HCT116 (cell line): ENCODE results near the gene SHF. TPM values are rescaled to one million over a fixed set of nuclear protein-coding genes. Genes with fewer than 3 reads are reported as not detected.

ENCODE experiments used
- ATAC-seq: fragments of 200-7000 bp; cut with Tn5 transposase; 2 replicates; pipeline ENCODE4 v1.9.1; 2020; ENCODE audit warnings: mild to moderate bottlenecking, moderate library complexity
- BruUV-seq: library from RNA; stranded (reverse); fragments of 400-500 nt; replicated peaks from 2 replicates; lab custom pipeline; 2021; lab: Mats Ljungman, UMichigan
- CTCF ChIA-PET: fragments of 300-600 bp; sonication (Branson Sonifier 250); formaldehyde crosslinking; loops from one replicate; lab custom pipeline; 2021; ENCODE audit warnings: antibody characterized with exemption; lab: Charles Lee
- POLR2A ChIA-PET: fragments of 300-600, 350-600 bp; sonication (Branson Sonifier 250); formaldehyde crosslinking; loops from one replicate; lab custom pipeline; 2021; ENCODE audit warnings: antibody characterized with exemption; lab: Charles Lee
- RAD21 ChIA-PET, 2 experiments: fragments of 300-600 bp; sonication (Branson Sonifier 250); formaldehyde crosslinking; loops; one replicate each; lab custom pipeline; 2023; ENCODE audit warnings: low total read pairs in 2 of 2; ENCODE audit not compliant: uncharacterized antibody in 2 of 2, unreplicated experiment in 2 of 2, low non-redundant PET in 1 of 2; lab: Charles Lee
- DNase-seq: peaks from one replicate; pipeline ENCODE4 v3.0.0-alpha.2; 2010; ENCODE audit warnings: low read depth, low spot score
- H2AFZ ChIP-seq: fragments of 200-600 bp; shearing (Covaris generic), sonication (generic); 2 replicates; pipeline ENCODE4 v1.6.1; 2017; ENCODE audit warnings: low read depth, mixed run types, mixed read lengths, antibody characterized with exemption, low read length; ENCODE audit not compliant: poor library complexity, severe bottlenecking
- H3K27ac ChIP-seq: 2 replicates; pipeline ENCODE4 v1.5.1; 2012; ENCODE audit warnings: low read depth, low read length
- H3K27me3 ChIP-seq: fragments of 200-600 bp; sonication (generic); 2 replicates; pipeline ENCODE4 v1.6.1; 2016; ENCODE audit warnings: mixed run types, low read length, mixed read lengths; ENCODE audit not compliant: insufficient read depth
- H3K36me3 ChIP-seq, 2 experiments: fragments of 200-500 bp in 1 of 2; fragments of 200-600 bp in 1 of 2; sonication (Bioruptor generic) in 1 of 2; sonication (generic) in 1 of 2; 2 replicates each; pipeline versions ENCODE4 v1.5.1 to v1.6.1; 2014 to 2016; ENCODE audit warnings: low read length in 2 of 2, inconsistent platforms in 1 of 2, mixed read lengths in 1 of 2, mixed run types in 1 of 2; ENCODE audit not compliant: insufficient read depth in 2 of 2, control insufficient read depth in 1 of 2
- H3K4me1 ChIP-seq, 2 experiments: fragments of 200-600 bp in 1 of 2; sonication (generic) in 1 of 2; 2 replicates each; pipeline versions ENCODE4 v1.5.1 to v1.6.1; 2012 to 2017; ENCODE audit warnings: low read length in 2 of 2, inconsistent platforms in 1 of 2, mild to moderate bottlenecking in 1 of 2, mixed read lengths in 1 of 2, mixed run types in 1 of 2, moderate library complexity in 1 of 2; ENCODE audit not compliant: insufficient read depth in 2 of 2, control insufficient read depth in 1 of 2
- H3K4me2 ChIP-seq: fragments of 200-600 bp; sonication (generic); 2 replicates; pipeline ENCODE4 v1.6.1; 2017; ENCODE audit warnings: mixed run types, low read length, mixed read lengths
- H3K4me3 ChIP-seq, 2 experiments: fragments of 200-600 bp in 1 of 2; sonication (generic) in 1 of 2; replicated peaks in 1 of 2; 2 replicates each; pipeline ENCODE4 v1.5.1; 2011 to 2016; ENCODE audit warnings: low read length in 2 of 2, control low read depth in 1 of 2, low read depth in 1 of 2, mild to moderate bottlenecking in 1 of 2, mixed read lengths in 1 of 2, mixed run types in 1 of 2
- H3K79me2 ChIP-seq: fragments of 200-600 bp; sonication (generic); 2 replicates; pipeline ENCODE4 v1.6.1; 2017; ENCODE audit warnings: mild to moderate bottlenecking, mixed run types, low read length, moderate library complexity, mixed read lengths; ENCODE audit not compliant: insufficient read depth
- H3K9ac ChIP-seq: fragments of 200-600 bp; sonication (generic); 2 replicates; pipeline ENCODE4 v1.6.1; 2016; ENCODE audit warnings: low read length, mixed read lengths
- H3K9me2 ChIP-seq: fragments of 200-600 bp; sonication (generic), shearing (Covaris generic); 2 replicates; pipeline ENCODE4 v1.6.1; 2017; ENCODE audit warnings: mixed run types, mild to moderate bottlenecking, moderate library complexity; ENCODE audit not compliant: insufficient read depth
- H3K9me3 ChIP-seq, 2 experiments: fragments of 200-500 bp in 1 of 2; fragments of 200-600 bp in 1 of 2; sonication (Bioruptor generic) in 1 of 2; sonication (generic) in 1 of 2; 2 replicates each; pipeline ENCODE4 v1.6.1; 2014 to 2017; ENCODE audit warnings: low read length in 2 of 2, mixed read lengths in 2 of 2, inconsistent platforms in 1 of 2, low read depth in 1 of 2, mild to moderate bottlenecking in 1 of 2, mixed run types in 1 of 2, moderate library complexity in 1 of 2; ENCODE audit not compliant: control insufficient read depth in 1 of 2, insufficient read depth in 1 of 2
- H4K20me1 ChIP-seq: fragments of 200-600 bp; sonication (generic), shearing (Covaris generic); 2 replicates; pipeline ENCODE4 v1.6.1; 2017; ENCODE audit warnings: mixed run types, mild to moderate bottlenecking, moderate library complexity; ENCODE audit not compliant: insufficient read depth
- CBX3 ChIP-seq: IDR thresholded peaks from 2 replicates; pipeline ENCODE4 v1.6.1; 2012; ENCODE audit warnings: low read depth
- EZH2 ChIP-seq: fragments of 200-600 bp; sonication (generic); IDR thresholded peaks from 2 replicates; pipeline ENCODE4 v1.6.1; 2017; ENCODE audit warnings: antibody characterized with exemption, mixed run types
- EZH2phosphoT487 ChIP-seq: fragments of 200-600 bp; IDR thresholded peaks from 2 replicates; pipeline ENCODE4 v1.6.1; 2018; ENCODE audit warnings: antibody characterized with exemption, borderline replicate concordance
- FOSL1 ChIP-seq: IDR thresholded peaks from 2 replicates; pipeline ENCODE4 v1.6.1; 2012; ENCODE audit warnings: low read depth
- JUND ChIP-seq: IDR thresholded peaks from 2 replicates; pipeline ENCODE4 v1.6.1; 2012
- POLR2A ChIP-seq: IDR thresholded peaks from 2 replicates; pipeline ENCODE4 v1.7.0; 2011; ENCODE audit warnings: borderline replicate concordance; ENCODE audit not compliant: insufficient read depth, insufficient read length; ENCODE audit errors: extremely low read depth
- POLR2AphosphoS5 ChIP-seq: IDR thresholded peaks from 2 replicates; pipeline ENCODE4 v1.6.1; 2011; ENCODE audit warnings: mild to moderate bottlenecking, low read depth, low read length, moderate library complexity
- RAD21 ChIP-seq: IDR thresholded peaks from 2 replicates; pipeline ENCODE4 v1.6.1; 2012; ENCODE audit warnings: low read depth, mild to moderate bottlenecking
- SIN3A ChIP-seq: IDR thresholded peaks from 2 replicates; pipeline ENCODE4 v1.6.1; 2012; ENCODE audit warnings: low read depth
- SP1 ChIP-seq: IDR thresholded peaks from 2 replicates; pipeline ENCODE4 v1.6.1; 2012; ENCODE audit warnings: low read depth
- SRF ChIP-seq: IDR thresholded peaks from 2 replicates; pipeline ENCODE4 v1.6.1; 2012; ENCODE audit warnings: low read depth
- TCF7L2 ChIP-seq: IDR thresholded peaks from 2 replicates; pipeline ENCODE4 v1.7.0; 2011; ENCODE audit warnings: borderline replicate concordance, inconsistent platforms; ENCODE audit not compliant: insufficient read depth, insufficient read length; ENCODE audit errors: extremely low read depth
- YY1 ChIP-seq: IDR thresholded peaks from 2 replicates; pipeline ENCODE4 v1.6.1; 2011; ENCODE audit warnings: low read length, low read depth, moderate library complexity, mild to moderate bottlenecking; ENCODE audit not compliant: insufficient replicate concordance; ENCODE audit errors: extremely low read depth
- ZFX ChIP-seq: fragments of 450-650 bp; IDR thresholded peaks from 2 replicates; pipeline ENCODE4 v1.6.1; 2017
- ZNF274 ChIP-seq: fragments of 200-500 bp; sonication (Bioruptor generic); IDR thresholded peaks from 2 replicates; pipeline ENCODE4 v1.6.1; 2014; ENCODE audit warnings: mild to moderate bottlenecking, low read depth, low read length, inconsistent platforms
- intact Hi-C: fragments of 100-400 bp; cut with micrococcal nuclease; formaldehyde crosslinking; loops from 2 replicates; pipeline ENCODE4 v1.10.0; 2022
- total RNA-seq: library from RNA; stranded (reverse); gene quantifications from one replicate; pipeline ENCODE4 v1.2.1, GENCODE V29; 2021; ENCODE audit not compliant: unreplicated experiment
- TF ChIP-seq, protein P1 (sequence below): IDR thresholded peaks from 2 replicates; pipeline ENCODE4 v1.6.1; 2011; ENCODE audit warnings: mild to moderate bottlenecking, low read length, moderate library complexity; ENCODE audit not compliant: insufficient replicate concordance; ENCODE audit errors: extremely low read depth
- TF ChIP-seq, protein P2 (sequence below): IDR thresholded peaks from 2 replicates; pipeline ENCODE4 v1.6.1; 2012
- TF ChIP-seq, protein P3 (sequence below): IDR thresholded peaks from 2 replicates; pipeline ENCODE4 v1.6.1; 2012
- TF ChIP-seq, protein P4 (sequence below): IDR thresholded peaks from 2 replicates; pipeline ENCODE4 v1.6.1; 2012; ENCODE audit warnings: low read depth
- TF ChIP-seq, protein P5 (sequence below), 3 experiments: fragments of 200-600 bp in 1 of 3; sonication (generic) in 1 of 3; IDR thresholded peaks in 2 of 3; conservative IDR thresholded peaks in 1 of 3; 2 replicates each; pipeline ENCODE4 v1.5.1; 2012 to 2017; ENCODE audit warnings: low read depth in 2 of 3, low read length in 2 of 3, antibody characterized with exemption in 1 of 3, borderline replicate concordance in 1 of 3, control low read depth in 1 of 3, mild to moderate bottlenecking in 1 of 3, mixed read lengths in 1 of 3, mixed run types in 1 of 3, moderate library complexity in 1 of 3; ENCODE audit not compliant: insufficient read depth in 1 of 3

SHF gene
- total RNA-seq, 1 experiment from 2014 or later = 2.6 TPM

DNA sequence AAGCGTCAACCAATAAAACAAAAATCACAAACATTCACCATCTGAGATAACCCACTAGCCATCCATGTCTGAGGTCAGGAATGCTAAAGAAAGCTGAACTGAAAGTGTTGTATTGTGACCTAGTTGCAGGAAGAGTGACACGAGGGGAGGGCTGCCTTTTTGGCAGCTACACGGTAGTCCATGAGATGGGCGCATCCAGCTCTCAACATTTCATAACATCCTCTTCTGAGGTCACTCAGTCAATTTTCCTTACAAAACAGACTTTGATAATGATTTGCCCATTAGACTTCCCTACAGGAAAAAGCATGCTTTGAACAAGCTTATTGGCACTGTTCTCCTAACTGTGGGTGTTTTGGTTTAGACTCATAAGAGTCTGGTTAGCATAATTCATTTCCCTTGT lies 15.4 kb upstream of the SHF start:
- TF ChIP-seq POLR2AphosphoS5 = no peak
- no peak for TF ChIP-seq SRF
- TF ChIP-seq, protein P1, sequence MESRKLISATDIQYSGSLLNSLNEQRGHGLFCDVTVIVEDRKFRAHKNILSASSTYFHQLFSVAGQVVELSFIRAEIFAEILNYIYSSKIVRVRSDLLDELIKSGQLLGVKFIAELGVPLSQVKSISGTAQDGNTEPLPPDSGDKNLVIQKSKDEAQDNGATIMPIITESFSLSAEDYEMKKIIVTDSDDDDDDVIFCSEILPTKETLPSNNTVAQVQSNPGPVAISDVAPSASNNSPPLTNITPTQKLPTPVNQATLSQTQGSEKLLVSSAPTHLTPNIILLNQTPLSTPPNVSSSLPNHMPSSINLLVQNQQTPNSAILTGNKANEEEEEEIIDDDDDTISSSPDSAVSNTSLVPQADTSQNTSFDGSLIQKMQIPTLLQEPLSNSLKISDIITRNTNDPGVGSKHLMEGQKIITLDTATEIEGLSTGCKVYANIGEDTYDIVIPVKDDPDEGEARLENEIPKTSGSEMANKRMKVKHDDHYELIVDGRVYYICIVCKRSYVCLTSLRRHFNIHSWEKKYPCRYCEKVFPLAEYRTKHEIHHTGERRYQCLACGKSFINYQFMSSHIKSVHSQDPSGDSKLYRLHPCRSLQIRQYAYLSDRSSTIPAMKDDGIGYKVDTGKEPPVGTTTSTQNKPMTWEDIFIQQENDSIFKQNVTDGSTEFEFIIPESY = no peak
- TF ChIP-seq SIN3A = no peak
- TF ChIP-seq YY1 = no peak
- no peak for TF ChIP-seq CBX3
- TF ChIP-seq, protein P2, sequence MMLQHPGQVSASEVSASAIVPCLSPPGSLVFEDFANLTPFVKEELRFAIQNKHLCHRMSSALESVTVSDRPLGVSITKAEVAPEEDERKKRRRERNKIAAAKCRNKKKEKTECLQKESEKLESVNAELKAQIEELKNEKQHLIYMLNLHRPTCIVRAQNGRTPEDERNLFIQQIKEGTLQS = no peak
- TF ChIP-seq, protein P3, sequence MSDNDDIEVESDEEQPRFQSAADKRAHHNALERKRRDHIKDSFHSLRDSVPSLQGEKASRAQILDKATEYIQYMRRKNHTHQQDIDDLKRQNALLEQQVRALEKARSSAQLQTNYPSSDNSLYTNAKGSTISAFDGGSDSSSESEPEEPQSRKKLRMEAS = no peak
- no peak for TF ChIP-seq ZFX
- TF ChIP-seq RAD21 = no peak
- TF ChIP-seq ZNF274 = no peak
- TF ChIP-seq POLR2A = no peak
- TF ChIP-seq FOSL1 = no peak
- no peak for TF ChIP-seq EZH2phosphoT487
- no peak for TF ChIP-seq SP1
- TF ChIP-seq, protein P4, sequence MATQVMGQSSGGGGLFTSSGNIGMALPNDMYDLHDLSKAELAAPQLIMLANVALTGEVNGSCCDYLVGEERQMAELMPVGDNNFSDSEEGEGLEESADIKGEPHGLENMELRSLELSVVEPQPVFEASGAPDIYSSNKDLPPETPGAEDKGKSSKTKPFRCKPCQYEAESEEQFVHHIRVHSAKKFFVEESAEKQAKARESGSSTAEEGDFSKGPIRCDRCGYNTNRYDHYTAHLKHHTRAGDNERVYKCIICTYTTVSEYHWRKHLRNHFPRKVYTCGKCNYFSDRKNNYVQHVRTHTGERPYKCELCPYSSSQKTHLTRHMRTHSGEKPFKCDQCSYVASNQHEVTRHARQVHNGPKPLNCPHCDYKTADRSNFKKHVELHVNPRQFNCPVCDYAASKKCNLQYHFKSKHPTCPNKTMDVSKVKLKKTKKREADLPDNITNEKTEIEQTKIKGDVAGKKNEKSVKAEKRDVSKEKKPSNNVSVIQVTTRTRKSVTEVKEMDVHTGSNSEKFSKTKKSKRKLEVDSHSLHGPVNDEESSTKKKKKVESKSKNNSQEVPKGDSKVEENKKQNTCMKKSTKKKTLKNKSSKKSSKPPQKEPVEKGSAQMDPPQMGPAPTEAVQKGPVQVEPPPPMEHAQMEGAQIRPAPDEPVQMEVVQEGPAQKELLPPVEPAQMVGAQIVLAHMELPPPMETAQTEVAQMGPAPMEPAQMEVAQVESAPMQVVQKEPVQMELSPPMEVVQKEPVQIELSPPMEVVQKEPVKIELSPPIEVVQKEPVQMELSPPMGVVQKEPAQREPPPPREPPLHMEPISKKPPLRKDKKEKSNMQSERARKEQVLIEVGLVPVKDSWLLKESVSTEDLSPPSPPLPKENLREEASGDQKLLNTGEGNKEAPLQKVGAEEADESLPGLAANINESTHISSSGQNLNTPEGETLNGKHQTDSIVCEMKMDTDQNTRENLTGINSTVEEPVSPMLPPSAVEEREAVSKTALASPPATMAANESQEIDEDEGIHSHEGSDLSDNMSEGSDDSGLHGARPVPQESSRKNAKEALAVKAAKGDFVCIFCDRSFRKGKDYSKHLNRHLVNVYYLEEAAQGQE = no peak
- TF ChIP-seq, protein P5, sequence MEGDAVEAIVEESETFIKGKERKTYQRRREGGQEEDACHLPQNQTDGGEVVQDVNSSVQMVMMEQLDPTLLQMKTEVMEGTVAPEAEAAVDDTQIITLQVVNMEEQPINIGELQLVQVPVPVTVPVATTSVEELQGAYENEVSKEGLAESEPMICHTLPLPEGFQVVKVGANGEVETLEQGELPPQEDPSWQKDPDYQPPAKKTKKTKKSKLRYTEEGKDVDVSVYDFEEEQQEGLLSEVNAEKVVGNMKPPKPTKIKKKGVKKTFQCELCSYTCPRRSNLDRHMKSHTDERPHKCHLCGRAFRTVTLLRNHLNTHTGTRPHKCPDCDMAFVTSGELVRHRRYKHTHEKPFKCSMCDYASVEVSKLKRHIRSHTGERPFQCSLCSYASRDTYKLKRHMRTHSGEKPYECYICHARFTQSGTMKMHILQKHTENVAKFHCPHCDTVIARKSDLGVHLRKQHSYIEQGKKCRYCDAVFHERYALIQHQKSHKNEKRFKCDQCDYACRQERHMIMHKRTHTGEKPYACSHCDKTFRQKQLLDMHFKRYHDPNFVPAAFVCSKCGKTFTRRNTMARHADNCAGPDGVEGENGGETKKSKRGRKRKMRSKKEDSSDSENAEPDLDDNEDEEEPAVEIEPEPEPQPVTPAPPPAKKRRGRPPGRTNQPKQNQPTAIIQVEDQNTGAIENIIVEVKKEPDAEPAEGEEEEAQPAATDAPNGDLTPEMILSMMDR (IDR thresholded peaks at IDR 0.05 in 2 of 3, conservative IDR thresholded peaks at IDR 0.05 in 1 of 3; ENCODE audit: borderline replicate concordance in 1 of 3, insufficient read depth in 1 of 3, low read depth in 2 of 3, low read length in 2 of 3) = no peak
- TF ChIP-seq EZH2 = no peak
- TF ChIP-seq TCF7L2 = no peak
- TF ChIP-seq JUND = no peak
- TF ChIP-seq, all 23 proteins: peak for 0
- Histone ChIP-seq H2AFZ (no peak overlapping the region), H3K9me2 (no peaks in the 10 kb centered on the region), H3K27ac (no peak overlapping the region), H3K79me2 (no peaks in the 10 kb centered on the region), H4K20me1 (no peaks in the 10 kb centered on the region), H3K9ac (no peak overlapping the region), H3K27me3 (no peaks in the 10 kb centered on the region), H3K4me2 (no peak overlapping the region), H3K4me1 (peaks cover 5 to 29% of the 10 kb centered on the region in 2 experiments), H3K4me3 (no peak overlapping the region), H3K36me3 (no peaks in the 10 kb centered on the region), H3K9me3 (no peaks in the 10 kb centered on the region)
- CTCF ChIA-PET = interaction anchor here (0.7 to 5.2 kb wide), 3 partner anchors 40 to 255 kb away, joined by 3 to 40 read pairs (median 3); no protein-coding TSS in a partner anchor
- intact Hi-C loops = loop anchor here (1.0 to 10.0 kb wide), 2 partner anchors 199 to 412 kb away; a partner anchor contains a TSS
- BruUV-seq = no TSS peak
- no peak for ATAC-seq
- DNase-seq = no peak
- RAD21 ChIA-PET = no interaction called here
- POLR2A ChIA-PET = interaction anchor here (1.3 kb wide), 1 partner anchor 74 kb away, joined by 3 read pairs; no protein-coding TSS in a partner anchor
